NCI-H2081 (cell line): ENCODE data around the gene TNFRSF12A.

Source experiments
- DNase-seq, 2 experiments: peaks; one replicate each; lab custom pipeline; 2025; lab: John Stamatoyannopoulos, UW

The TNFRSF12A gene

GRCh38 chr16:2986623-2987188 is 33.5 kb upstream of the TNFRSF12A start:
- no peak for DNase-seq

- DNase-seq: no peak
Measured at GRCh38 chr16:2987286-2987685, 32.9 kb upstream of the TNFRSF12A start.

GRCh38 chr16:2987833-2988232 is 32.3 kb upstream of the TNFRSF12A start:
- DNase-seq: peak; percentile 42 to 75

GRCh38 chr16:2988590-2989099 is 31.5 kb upstream of the TNFRSF12A start:
- no peak for DNase-seq

GRCh38 chr16:2990891-2991290 is 29.3 kb upstream of the TNFRSF12A start:
- DNase-seq: no peak

- DNase-seq: no peak
Measured at GRCh38 chr16:2991566-2992261, 28.5 kb upstream of the TNFRSF12A start.

- no peak for DNase-seq
Measured at GRCh38 chr16:2992383-2993081, 27.6 kb upstream of the TNFRSF12A start.

- no peak for DNase-seq
Measured at GRCh38 chr16:2996298-2996697, 23.9 kb upstream of the TNFRSF12A start.

- DNase-seq: no peak
Measured at GRCh38 chr16:2999929-3000328, 20.2 kb upstream of the TNFRSF12A start.

- DNase-seq: no peak
Measured at GRCh38 chr16:3000540-3000939, 19.6 kb upstream of the TNFRSF12A start.

GRCh38 chr16:3001316-3001715 is 18.9 kb upstream of the TNFRSF12A start:
- DNase-seq: no peak

GRCh38 chr16:3003582-3004270 is 16.4 kb upstream of the TNFRSF12A start:
- DNase-seq: peak; percentile 99

- peak; percentile 25 to 30 for DNase-seq
Measured at GRCh38 chr16:3004319-3004718, 15.8 kb upstream of the TNFRSF12A start.

GRCh38 chr16:3004781-3005284 is 15.3 kb upstream of the TNFRSF12A start:
- DNase-seq: peak in 1 of 2 experiments; percentile 58

GRCh38 chr16:3007059-3007956 is 12.9 kb upstream of the TNFRSF12A start:
- DNase-seq: no peak

GRCh38 chr16:3007957-3008689 is 12.0 kb upstream of the TNFRSF12A start:
- DNase-seq: no peak

- no peak for DNase-seq
Measured at GRCh38 chr16:3008690-3009037, 11.5 kb upstream of the TNFRSF12A start.

- no peak for DNase-seq
Measured at GRCh38 chr16:3009568-3010390, 10.4 kb upstream of the TNFRSF12A start.

- no peak for DNase-seq
Measured at GRCh38 chr16:3010510-3010909, 9.7 kb upstream of the TNFRSF12A start.

- DNase-seq: peak; percentile 73 to 82
Measured at GRCh38 chr16:3012246-3012645, 7.9 kb upstream of the TNFRSF12A start.
